GM19328 (cell line): ENCODE results near the gene IZUMO1.
"Not testable (repeated sequence)": the region's sequence is repeated elsewhere in the genome, so short reads cannot be mapped to it uniquely, and the experiment has no call there.

ENCODE experiments used
- ATAC-seq: cut with Tn5 transposase; IDR thresholded peaks from one replicate; pipeline ENCODE4 v1.9.1; 2021; ENCODE audit warnings: mild to moderate bottlenecking, moderate library complexity; ENCODE audit not compliant: unreplicated experiment

Gene IZUMO1

DNA sequence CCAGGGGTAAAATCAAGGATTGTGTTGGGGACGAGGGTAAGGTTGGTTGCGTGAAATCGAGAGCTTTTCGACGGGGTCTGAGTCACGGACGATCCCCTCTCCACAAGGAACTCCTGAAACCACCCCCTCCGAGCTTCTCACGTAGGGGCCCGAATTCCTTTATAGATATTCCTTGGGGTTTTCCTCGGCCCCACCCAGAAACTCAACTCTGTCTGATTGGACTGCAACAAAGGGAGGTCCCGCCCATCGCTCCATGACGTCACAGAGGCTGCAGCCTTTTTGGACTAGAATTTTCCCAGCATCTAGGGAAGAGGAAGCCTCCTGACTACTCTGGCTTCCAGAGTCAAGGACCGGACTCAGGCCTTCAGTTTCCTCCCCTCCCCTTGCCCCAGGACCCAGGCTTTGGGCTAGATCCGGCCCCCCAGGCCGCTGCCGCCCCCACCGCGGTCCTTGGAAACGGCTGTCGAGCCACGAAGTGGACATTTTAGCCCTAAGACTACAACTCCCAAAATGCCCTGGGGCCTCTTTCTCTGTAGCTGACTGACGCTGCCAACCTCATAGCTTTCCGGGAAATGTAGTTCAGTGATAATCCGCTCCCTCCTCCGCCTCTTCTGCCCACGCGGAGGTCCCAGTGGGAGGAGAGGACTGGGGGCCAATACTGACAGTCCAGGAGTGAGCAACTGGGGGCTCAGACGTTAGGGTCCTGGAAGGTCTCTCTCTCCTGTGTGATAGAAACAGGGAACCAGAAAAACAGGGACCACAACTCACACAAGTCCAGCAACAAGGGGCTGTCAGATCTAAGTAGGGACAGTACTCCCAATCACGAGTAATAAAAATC, at the start of gene IZUMO1:
TSS of gene IZUMO1 (minus strand) at position 172 of the 838 bp plus-strand sequence. CDS start 1,050 bp downstream, outside the sequence.
- no peak for ATAC-seq

- ATAC-seq = no peak
These were observed 49.0 kb upstream of the IZUMO1 start for GRCh38 chr19:48795685-48796070.

GRCh38 chr19:48795055-48795684, 48.5 kb upstream of the IZUMO1 start:
- ATAC-seq = no peak

GRCh38 chr19:48794291-48794690, 47.6 kb upstream of the IZUMO1 start:
- no peak for ATAC-seq

- ATAC-seq = no peak
These were observed 46.6 kb upstream of the IZUMO1 start for GRCh38 chr19:48793271-48793670.

- ATAC-seq = not testable (repeated sequence)
These were observed 40.6 kb upstream of the IZUMO1 start for GRCh38 chr19:48787331-48787730.

DNA sequence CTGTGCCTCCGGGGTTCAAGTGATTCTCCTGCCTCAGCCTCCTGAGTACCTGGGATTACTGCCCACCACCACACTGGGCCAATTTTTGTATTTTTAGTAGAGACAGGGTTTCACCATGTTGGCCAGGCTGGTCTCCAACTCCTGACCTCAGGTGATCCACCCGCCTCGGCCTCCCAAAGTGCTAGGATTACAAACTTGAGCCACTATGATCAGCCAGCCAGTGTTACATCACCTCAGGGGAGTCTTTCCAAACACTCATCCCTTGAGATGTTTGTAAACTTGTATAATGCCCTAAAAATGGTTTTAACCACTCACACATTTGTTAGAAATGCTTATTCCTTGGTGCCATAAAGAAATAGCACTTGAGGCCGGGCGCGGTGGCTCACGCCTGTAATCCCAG, 39.7 kb upstream of the IZUMO1 start:
- not testable (repeated sequence) for ATAC-seq

- no peak for ATAC-seq
These were observed 37.8 kb upstream of the IZUMO1 start for GRCh38 chr19:48784527-48784926.

DNA sequence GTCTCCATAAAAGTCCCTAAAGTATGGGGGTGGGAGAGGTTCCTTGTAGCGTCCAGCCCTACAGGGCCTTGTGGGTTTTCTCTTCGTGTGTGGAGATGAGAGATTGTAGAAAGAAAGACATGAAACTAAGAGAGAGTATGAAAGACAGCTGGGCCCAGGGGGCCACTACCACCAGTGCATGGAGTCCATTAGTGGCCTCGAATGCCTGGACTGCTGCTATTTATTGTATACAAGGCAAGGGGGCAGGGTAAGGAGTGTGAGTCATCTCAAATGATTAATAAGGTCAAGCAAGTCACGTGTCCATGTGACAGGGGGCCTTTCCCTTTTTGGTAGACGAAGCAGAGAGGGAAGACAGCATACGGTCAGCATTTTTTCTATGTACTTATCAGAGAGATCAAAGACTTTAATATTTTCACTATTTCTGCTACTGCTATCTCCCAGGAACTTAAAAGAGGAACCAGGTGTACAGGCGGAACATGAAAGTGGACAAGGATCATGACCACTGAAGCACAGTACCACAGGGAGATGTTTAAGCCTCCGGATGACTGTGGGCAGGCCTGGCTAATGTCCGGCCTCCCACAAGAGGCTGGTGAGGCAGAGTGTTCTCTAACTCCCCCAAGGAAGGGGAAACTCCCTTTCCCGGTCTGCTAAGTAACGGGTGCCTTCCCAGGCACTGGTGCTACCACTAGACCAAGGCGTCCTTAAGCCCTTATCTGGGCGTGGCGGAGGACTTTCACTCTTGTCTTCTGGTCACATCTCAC, 34.1 kb upstream of the IZUMO1 start:
- ATAC-seq = no peak

- ATAC-seq = no peak
These were observed 32.9 kb upstream of the IZUMO1 start for GRCh38 chr19:48779636-48780035.

GRCh38 chr19:48777720-48778119, 31.0 kb upstream of the IZUMO1 start:
- ATAC-seq = no peak

GRCh38 chr19:48777139-48777538, 30.4 kb upstream of the IZUMO1 start:
- no peak for ATAC-seq

- no peak for ATAC-seq
These were observed 25.8 kb upstream of the IZUMO1 start for GRCh38 chr19:48772503-48772953.

DNA sequence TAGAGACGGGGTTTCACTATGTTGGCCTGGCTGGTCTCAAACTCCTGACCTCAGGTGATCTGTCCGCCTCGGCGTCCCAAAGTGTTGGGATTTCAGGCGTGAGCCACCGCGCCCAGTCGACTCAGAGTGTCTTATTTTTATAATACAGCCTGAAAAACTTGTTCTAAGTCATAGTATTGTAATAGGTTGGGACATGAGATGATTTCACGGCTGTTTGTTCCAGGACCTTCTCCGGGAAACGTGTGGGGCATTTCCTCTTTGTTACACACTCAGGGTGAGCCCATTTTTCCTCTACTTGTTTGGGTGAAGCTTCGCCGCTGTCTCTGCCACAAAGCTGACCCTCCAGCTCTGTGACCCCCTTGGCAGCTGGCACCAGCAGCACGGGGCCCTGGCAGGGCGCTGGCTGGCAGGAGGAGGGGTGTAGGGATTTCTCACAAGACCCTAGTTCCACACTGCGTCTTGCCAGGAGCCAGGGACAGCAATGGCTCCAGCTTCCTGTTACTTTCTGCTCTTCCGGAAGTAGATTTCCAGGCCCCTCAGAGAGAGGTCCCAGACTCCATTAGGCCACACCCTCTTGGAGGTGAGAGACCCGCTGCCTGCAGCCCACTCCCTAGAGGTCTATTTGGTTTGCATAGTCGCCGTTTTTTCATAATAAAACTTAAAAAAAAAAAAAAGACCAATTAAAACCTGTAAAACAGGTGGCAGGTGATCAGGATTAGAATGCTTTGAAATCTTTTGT, 24.2 kb upstream of the IZUMO1 start:
- no peak for ATAC-seq

DNA sequence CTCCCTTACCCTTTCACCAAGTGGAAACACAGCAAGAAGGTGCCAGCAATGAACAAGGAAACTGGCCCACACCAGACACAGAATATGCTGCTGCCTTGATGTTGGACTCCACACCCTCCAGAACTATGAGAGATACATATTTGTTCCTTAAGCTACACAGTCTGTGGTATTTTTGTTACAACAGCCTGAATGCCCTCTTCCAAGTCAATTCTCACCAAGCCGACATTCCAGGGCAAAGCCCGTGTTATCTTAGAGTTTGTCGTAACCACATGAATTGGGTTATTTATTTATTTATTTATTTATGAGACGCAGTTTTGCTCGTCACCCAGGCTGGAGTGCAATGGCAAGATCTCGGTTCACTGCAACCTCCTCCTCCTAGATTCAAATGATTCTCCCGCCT, 23.6 kb upstream of the IZUMO1 start:
- ATAC-seq = no peak

- no peak for ATAC-seq
These were observed 22.4 kb upstream of the IZUMO1 start for GRCh38 chr19:48768994-48769713.

- ATAC-seq = not testable (repeated sequence)
These were observed 21.6 kb upstream of the IZUMO1 start for GRCh38 chr19:48768171-48768753.

GRCh38 chr19:48765816-48766215, 19.1 kb upstream of the IZUMO1 start:
- ATAC-seq = not testable (repeated sequence)

DNA sequence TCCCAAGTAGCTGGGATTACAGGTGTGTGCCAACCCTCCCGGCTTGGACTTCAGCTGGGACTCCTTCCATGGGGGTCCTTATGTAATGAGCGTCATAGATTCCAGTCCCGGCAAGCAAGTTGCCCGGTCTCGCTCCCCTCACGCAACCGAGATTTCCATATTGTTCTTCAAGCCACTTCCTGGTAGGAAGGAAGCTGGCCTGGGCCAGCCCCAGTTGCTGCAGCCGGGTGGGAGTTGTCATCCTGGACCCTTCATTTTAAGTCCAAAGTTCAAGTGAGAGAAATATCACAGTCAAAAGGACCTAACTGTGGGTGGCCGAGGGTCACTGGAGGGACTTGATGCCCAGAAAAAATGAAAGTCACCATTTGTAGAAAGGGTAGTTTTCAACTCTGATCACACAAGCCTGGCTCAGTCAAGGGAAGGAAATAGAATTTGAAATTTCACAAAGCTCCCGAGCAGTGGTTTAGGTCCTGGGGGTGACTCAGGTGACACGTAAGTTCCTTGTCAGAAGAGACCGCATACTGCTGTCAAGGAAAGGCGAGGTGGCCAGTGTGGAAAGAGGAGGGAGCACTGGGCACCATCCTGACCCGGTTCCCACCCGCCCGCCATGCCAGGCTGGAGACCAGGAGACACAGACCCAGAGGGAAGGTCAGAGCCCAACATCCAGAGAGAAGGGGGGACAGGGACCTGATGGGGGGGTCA, 13.9 kb upstream of the IZUMO1 start:
- ATAC-seq = no peak
